Panc1 (cell line): ENCODE data around the gene CD46. TPM values are rescaled to one million over a fixed set of nuclear protein-coding genes. Genes with fewer than 3 reads are reported as not detected.
A peak's percentile ranks its signal among the peaks of the same experiment; 100 is the strongest.

Experiments
- ATAC-seq: fragments of 200-7000 bp; cut with Tn5 transposase; 2 replicates; pipeline ENCODE4 v1.9.1; 2020; ENCODE audit warnings: mild to moderate bottlenecking, moderate library complexity
- BruUV-seq: library from RNA; stranded (reverse); fragments of 400-500 nt; replicated peaks from 2 replicates; lab custom pipeline; 2021; lab: Mats Ljungman, UMichigan
- CTCF ChIA-PET: fragments of 300-600 bp; sonication (Branson Sonifier 250); formaldehyde crosslinking; loops from one replicate; lab custom pipeline; 2022; ENCODE audit warnings: antibody characterized with exemption; lab: Charles Lee
- POLR2A ChIA-PET: fragments of 300-600 bp; sonication (Branson Sonifier 250); formaldehyde crosslinking; loops from one replicate; lab custom pipeline; 2022; ENCODE audit warnings: antibody characterized with exemption; lab: Charles Lee
- DNase-seq: peaks from one replicate; pipeline ENCODE4 v3.0.0-alpha.2; 2010; ENCODE audit warnings: low read depth, low spot score
- H3K27ac ChIP-seq: 2 replicates; pipeline ENCODE4 v1.5.1; 2011; ENCODE audit warnings: mild to moderate bottlenecking, low read length, inconsistent platforms
- H3K27me3 ChIP-seq: fragments of 200-500 bp; sonication (Bioruptor generic); 2 replicates; pipeline ENCODE4 v1.6.0; 2014; ENCODE audit warnings: low read length, inconsistent platforms; ENCODE audit not compliant: control insufficient read depth, insufficient read depth
- H3K36me3 ChIP-seq: fragments of 200-500 bp; sonication (Bioruptor generic); 2 replicates; pipeline ENCODE4 v1.5.1; 2014; ENCODE audit warnings: inconsistent platforms, mild to moderate bottlenecking, low read length, moderate library complexity; ENCODE audit not compliant: control insufficient read depth, insufficient read depth
- H3K4me1 ChIP-seq: 2 replicates; pipeline ENCODE4 v1.5.1; 2011; ENCODE audit warnings: inconsistent platforms, mild to moderate bottlenecking, low read length, moderate library complexity; ENCODE audit not compliant: control insufficient read depth, insufficient read depth
- H3K4me3 ChIP-seq, 2 experiments: 2 replicates each; pipeline ENCODE4 v1.5.1; 2011 to 2012; ENCODE audit warnings: low read depth in 2 of 2, low read length in 2 of 2, mild to moderate bottlenecking in 2 of 2, inconsistent platforms in 1 of 2, moderate library complexity in 1 of 2
- H3K9me3 ChIP-seq: fragments of 200-500 bp; sonication (Bioruptor generic); 2 replicates; pipeline ENCODE4 v1.5.1; 2014; ENCODE audit warnings: low read depth, mild to moderate bottlenecking, inconsistent platforms, low read length, moderate library complexity; ENCODE audit not compliant: control insufficient read depth, insufficient read depth
- CTCF ChIP-seq: fragments of 450-650 bp; IDR thresholded peaks from 2 replicates; pipeline ENCODE4 v1.5.1; 2017; ENCODE audit warnings: mild to moderate bottlenecking
- POLR2AphosphoS5 ChIP-seq: IDR thresholded peaks from 2 replicates; pipeline ENCODE4 v1.6.1; 2012; ENCODE audit warnings: mild to moderate bottlenecking, low read depth, low read length, moderate library complexity
- REST ChIP-seq, 2 experiments: IDR thresholded peaks; 2 replicates each; pipeline ENCODE4 v1.6.1; 2011 to 2012; ENCODE audit warnings: low read depth in 2 of 2, control low read depth in 1 of 2, low read length in 1 of 2, mild to moderate bottlenecking in 1 of 2, moderate library complexity in 1 of 2; ENCODE audit not compliant: insufficient read depth in 1 of 2
- SIN3A ChIP-seq: IDR thresholded peaks from 2 replicates; pipeline ENCODE4 v1.6.1; 2012; ENCODE audit warnings: low read depth, mild to moderate bottlenecking, low read length, moderate library complexity, borderline replicate concordance; ENCODE audit not compliant: insufficient read depth
- TCF7L2 ChIP-seq: IDR thresholded peaks from 2 replicates; pipeline ENCODE4 v1.6.1; 2011; ENCODE audit warnings: mild to moderate bottlenecking, low read depth, low read length, inconsistent platforms
- in situ Hi-C: cut with HindIII; loops from 2 replicates; pipeline ENCODE4 v1.10.0; 2016; ENCODE audit warnings: low sequenced_read_pairs, low pct_unique_long_range_greater_than_20kb
- intact Hi-C: fragments of 100-400 bp; cut with micrococcal nuclease; formaldehyde crosslinking; loops from one replicate; pipeline ENCODE4 v1.10.0; 2022; ENCODE audit not compliant: unreplicated experiment
- total RNA-seq: library from RNA; stranded (reverse); gene quantifications from one replicate; pipeline ENCODE4 v1.2.1, GENCODE V29; 2021; ENCODE audit not compliant: unreplicated experiment

The CD46 gene
- total RNA-seq, 1 experiment from 2014 or later = 128 TPM

- TF ChIP-seq POLR2AphosphoS5 = no peak
- no peak for TF ChIP-seq SIN3A
- no peak for TF ChIP-seq CTCF
- no peak for TF ChIP-seq TCF7L2
- TF ChIP-seq REST (IDR thresholded peaks at IDR 0.05; ENCODE audit: insufficient read depth in 1 of 2, low read depth in 2 of 2, low read length in 1 of 2) = no peak
- no peak overlapping the region for H3K27ac ChIP-seq
Observed at GRCh38 chr1:207754974-207755700, 3.3 kb downstream of the CD46 start.

GRCh38 chr1:207755846-207756693 is 4.2 kb downstream of the CD46 start:
- no peaks in the 10 kb centered on the region for H3K9me3 ChIP-seq
- peaks cover 17% of the 10 kb centered on the region for H3K36me3 ChIP-seq
- no peak for TF ChIP-seq SIN3A
- no peak for TF ChIP-seq POLR2AphosphoS5
- intact Hi-C loops (no loop called here), in situ Hi-C loops (no loop called here)
- ChIA-PET CTCF (interaction anchor here (1.0 kb wide), 1 partner anchor 68 kb away, joined by 3 read pairs; no protein-coding TSS in a partner anchor), POLR2A (no interaction called here)
- H3K27ac ChIP-seq = no peak overlapping the region
- BruUV-seq = no TSS peak
- peaks cover 16% of the 10 kb centered on the region for H3K4me1 ChIP-seq
- H3K27me3 ChIP-seq = no peaks in the 10 kb centered on the region
- H3K4me3 ChIP-seq = no peak overlapping the region
- ATAC-seq (no peak), DNase-seq (peak; percentile 22)

More at GRCh38 chr1:207754974-207755700, 3.3 kb downstream of the CD46 start:
- CTCF ChIA-PET = interaction anchor here (1.0 kb wide), 1 partner anchor 69 kb away, joined by 3 read pairs; no protein-coding TSS in a partner anchor
- Histone ChIP-seq H3K27me3 (no peaks in the 10 kb centered on the region), H3K9me3 (no peaks in the 10 kb centered on the region), H3K36me3 (peaks cover 15% of the 10 kb centered on the region), H3K4me1 (peaks cover 20% of the 10 kb centered on the region), H3K4me3 (no peak overlapping the region)
- no TSS peak for BruUV-seq
- POLR2A ChIA-PET = no interaction called here
- in situ Hi-C loops (no loop called here), intact Hi-C loops (no loop called here)
- no peak for DNase-seq
- ATAC-seq = no peak
